ENCODE data around the gene ZNF423.

DNA sequence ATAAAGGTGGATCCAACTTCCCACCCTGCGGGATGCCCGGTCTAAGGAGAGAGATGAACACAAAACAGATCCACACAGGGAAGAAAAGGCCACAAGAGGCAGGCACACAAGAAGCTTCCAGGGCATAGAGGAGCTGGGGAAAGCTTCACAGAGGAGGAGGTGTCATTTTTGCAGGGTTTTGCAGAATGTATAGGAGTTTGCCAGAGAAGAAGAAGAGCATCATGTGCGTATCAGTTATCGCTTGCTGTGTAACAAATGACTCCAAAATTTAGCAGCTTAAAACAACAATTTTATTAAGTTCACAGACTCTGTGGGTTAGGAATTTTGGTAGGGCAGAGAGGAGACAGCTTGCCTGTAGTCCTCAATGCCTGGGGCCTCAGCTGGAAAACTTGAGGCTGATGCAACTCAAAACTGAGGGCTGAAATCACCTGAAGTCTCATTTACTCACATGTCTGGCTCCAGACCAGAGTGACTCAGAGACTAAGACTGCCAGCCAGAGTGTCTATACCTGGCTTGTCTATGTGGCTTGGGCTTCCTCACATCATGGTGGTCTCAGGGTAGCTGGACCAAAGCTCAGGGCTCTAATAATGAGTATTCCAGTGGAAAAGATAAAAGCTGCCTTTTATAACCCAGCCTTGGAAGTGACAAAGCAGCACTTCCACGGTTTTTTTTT lies 33.9 kb upstream of the ZNF423 start:
- TF ChIP-seq, protein P1, sequence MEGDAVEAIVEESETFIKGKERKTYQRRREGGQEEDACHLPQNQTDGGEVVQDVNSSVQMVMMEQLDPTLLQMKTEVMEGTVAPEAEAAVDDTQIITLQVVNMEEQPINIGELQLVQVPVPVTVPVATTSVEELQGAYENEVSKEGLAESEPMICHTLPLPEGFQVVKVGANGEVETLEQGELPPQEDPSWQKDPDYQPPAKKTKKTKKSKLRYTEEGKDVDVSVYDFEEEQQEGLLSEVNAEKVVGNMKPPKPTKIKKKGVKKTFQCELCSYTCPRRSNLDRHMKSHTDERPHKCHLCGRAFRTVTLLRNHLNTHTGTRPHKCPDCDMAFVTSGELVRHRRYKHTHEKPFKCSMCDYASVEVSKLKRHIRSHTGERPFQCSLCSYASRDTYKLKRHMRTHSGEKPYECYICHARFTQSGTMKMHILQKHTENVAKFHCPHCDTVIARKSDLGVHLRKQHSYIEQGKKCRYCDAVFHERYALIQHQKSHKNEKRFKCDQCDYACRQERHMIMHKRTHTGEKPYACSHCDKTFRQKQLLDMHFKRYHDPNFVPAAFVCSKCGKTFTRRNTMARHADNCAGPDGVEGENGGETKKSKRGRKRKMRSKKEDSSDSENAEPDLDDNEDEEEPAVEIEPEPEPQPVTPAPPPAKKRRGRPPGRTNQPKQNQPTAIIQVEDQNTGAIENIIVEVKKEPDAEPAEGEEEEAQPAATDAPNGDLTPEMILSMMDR (IDR thresholded peaks at IDR 0.05) = no peak
- no peak for TF ChIP-seq SIN3A (IDR thresholded peaks at IDR 0.05; ENCODE audit: borderline replicate concordance, insufficient read depth, low read depth, low read length)
- TF ChIP-seq, protein P2, sequence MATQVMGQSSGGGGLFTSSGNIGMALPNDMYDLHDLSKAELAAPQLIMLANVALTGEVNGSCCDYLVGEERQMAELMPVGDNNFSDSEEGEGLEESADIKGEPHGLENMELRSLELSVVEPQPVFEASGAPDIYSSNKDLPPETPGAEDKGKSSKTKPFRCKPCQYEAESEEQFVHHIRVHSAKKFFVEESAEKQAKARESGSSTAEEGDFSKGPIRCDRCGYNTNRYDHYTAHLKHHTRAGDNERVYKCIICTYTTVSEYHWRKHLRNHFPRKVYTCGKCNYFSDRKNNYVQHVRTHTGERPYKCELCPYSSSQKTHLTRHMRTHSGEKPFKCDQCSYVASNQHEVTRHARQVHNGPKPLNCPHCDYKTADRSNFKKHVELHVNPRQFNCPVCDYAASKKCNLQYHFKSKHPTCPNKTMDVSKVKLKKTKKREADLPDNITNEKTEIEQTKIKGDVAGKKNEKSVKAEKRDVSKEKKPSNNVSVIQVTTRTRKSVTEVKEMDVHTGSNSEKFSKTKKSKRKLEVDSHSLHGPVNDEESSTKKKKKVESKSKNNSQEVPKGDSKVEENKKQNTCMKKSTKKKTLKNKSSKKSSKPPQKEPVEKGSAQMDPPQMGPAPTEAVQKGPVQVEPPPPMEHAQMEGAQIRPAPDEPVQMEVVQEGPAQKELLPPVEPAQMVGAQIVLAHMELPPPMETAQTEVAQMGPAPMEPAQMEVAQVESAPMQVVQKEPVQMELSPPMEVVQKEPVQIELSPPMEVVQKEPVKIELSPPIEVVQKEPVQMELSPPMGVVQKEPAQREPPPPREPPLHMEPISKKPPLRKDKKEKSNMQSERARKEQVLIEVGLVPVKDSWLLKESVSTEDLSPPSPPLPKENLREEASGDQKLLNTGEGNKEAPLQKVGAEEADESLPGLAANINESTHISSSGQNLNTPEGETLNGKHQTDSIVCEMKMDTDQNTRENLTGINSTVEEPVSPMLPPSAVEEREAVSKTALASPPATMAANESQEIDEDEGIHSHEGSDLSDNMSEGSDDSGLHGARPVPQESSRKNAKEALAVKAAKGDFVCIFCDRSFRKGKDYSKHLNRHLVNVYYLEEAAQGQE (IDR thresholded peaks at IDR 0.05; ENCODE audit: insufficient read depth in 1 of 2, low read depth in 2 of 2, low read length in 1 of 2) = no peak
- TF ChIP-seq POLR2AphosphoS5 (IDR thresholded peaks at IDR 0.05; ENCODE audit: low read depth, low read length) = no peak
